HG02610 (cell line): ENCODE results near the gene E2F6.

Experiments used
- ATAC-seq: cut with Tn5 transposase; IDR thresholded peaks from one replicate; pipeline ENCODE4 v1.9.1; 2021; ENCODE audit warnings: mild to moderate bottlenecking, moderate library complexity; ENCODE audit not compliant: unreplicated experiment

E2F6 gene

GRCh38 chr2:11396467-11397445, 69.2 kb downstream of the E2F6 start:
- ATAC-seq, result no peak

- no peak for ATAC-seq
These were observed 69.9 kb downstream of the E2F6 start for GRCh38 chr2:11396021-11396420.

GRCh38 chr2:11395389-11395788, 70.6 kb downstream of the E2F6 start:
- ATAC-seq, result no peak
